ENCODE measurements around the gene CDH2.

Gene CDH2

GRCh38 chr18:28164771-28165483 lies 12.0 kb downstream of the CDH2 start:
- TF ChIP-seq TSHZ2 (CRISPR knock-in tag; IDR thresholded peaks at IDR 0.05) (no peak), POU6F1 (CRISPR knock-in tag; IDR thresholded peaks at IDR 0.05; ENCODE audit: borderline replicate concordance, low read depth) (no peak), ARNTL (CRISPR knock-in tag; IDR thresholded peaks at IDR 0.05; ENCODE audit: borderline replicate concordance, low read depth) (no peak), ZNF565 (CRISPR knock-in tag; conservative IDR thresholded peaks at IDR 0.05; ENCODE audit: low read depth) (no peak), ZNF8 (CRISPR knock-in tag; IDR thresholded peaks at IDR 0.05) (no peak), CSDC2 (CRISPR knock-in tag; IDR thresholded peaks at IDR 0.05) (no peak), PATZ1 (CRISPR knock-in tag; IDR thresholded peaks at IDR 0.05; ENCODE audit: borderline replicate concordance) (no peak), GLIS3 (CRISPR knock-in tag; IDR thresholded peaks at IDR 0.05) (no peak), ZFP30 (CRISPR knock-in tag; IDR thresholded peaks at IDR 0.05) (no peak), OSR1 (CRISPR knock-in tag; IDR thresholded peaks at IDR 0.05) (no peak), ZFP3 (CRISPR knock-in tag; IDR thresholded peaks at IDR 0.05) (no peak), CREB5 (CRISPR knock-in tag; IDR thresholded peaks at IDR 0.05; ENCODE audit: low read depth) (no peak), ISL1 (CRISPR knock-in tag; IDR thresholded peaks at IDR 0.05) (no peak), TOX (CRISPR knock-in tag; IDR thresholded peaks at IDR 0.05; ENCODE audit: borderline replicate concordance) (no peak), ESRRG (CRISPR knock-in tag; IDR thresholded peaks at IDR 0.05) (no peak)
- ATAC-seq: no peak

- peak; percentile 48 for ATAC-seq
- TF ChIP-seq CSDC2 (CRISPR knock-in tag; IDR thresholded peaks at IDR 0.05) (no peak), SNAI2 (CRISPR knock-in tag; IDR thresholded peaks at IDR 0.05) (no peak), PPARA (CRISPR knock-in tag; IDR thresholded peaks at IDR 0.05; ENCODE audit: borderline replicate concordance) (no peak), PATZ1 (CRISPR knock-in tag; IDR thresholded peaks at IDR 0.05; ENCODE audit: borderline replicate concordance) (no peak), ZNF70 (CRISPR knock-in tag; IDR thresholded peaks at IDR 0.05) (no peak), ZFP3 (CRISPR knock-in tag; IDR thresholded peaks at IDR 0.05) (no peak), TOX (CRISPR knock-in tag; IDR thresholded peaks at IDR 0.05; ENCODE audit: borderline replicate concordance) (no peak), TSHZ2 (CRISPR knock-in tag; IDR thresholded peaks at IDR 0.05) (no peak), ISL1 (CRISPR knock-in tag; IDR thresholded peaks at IDR 0.05) (no peak), CREB5 (CRISPR knock-in tag; IDR thresholded peaks at IDR 0.05; ENCODE audit: low read depth) (no peak), ARNTL (CRISPR knock-in tag; IDR thresholded peaks at IDR 0.05; ENCODE audit: borderline replicate concordance, low read depth) (no peak), ZNF565 (CRISPR knock-in tag; conservative IDR thresholded peaks at IDR 0.05; ENCODE audit: low read depth) (no peak), ESRRG (CRISPR knock-in tag; IDR thresholded peaks at IDR 0.05) (no peak), ZC3H10 (CRISPR knock-in tag; IDR thresholded peaks at IDR 0.05) (no peak), ZFP30 (CRISPR knock-in tag; IDR thresholded peaks at IDR 0.05) (no peak), TCF4 (CRISPR knock-in tag; IDR thresholded peaks at IDR 0.05; ENCODE audit: borderline replicate concordance) (no peak), CSRNP3 (CRISPR knock-in tag; IDR thresholded peaks at IDR 0.05) (no peak), OSR1 (CRISPR knock-in tag; IDR thresholded peaks at IDR 0.05) (no peak), ZNF8 (CRISPR knock-in tag; IDR thresholded peaks at IDR 0.05) (no peak)
Measured at GRCh38 chr18:28163201-28163775, 13.6 kb downstream of the CDH2 start.
